HepG2 (cell line): ENCODE data around the gene CELSR3. TPM values are rescaled to one million over a fixed set of nuclear protein-coding genes. Genes with fewer than 3 reads are reported as not detected.
A peak's percentile ranks its signal among the peaks of the same experiment; 100 is the strongest.

ENCODE experiments used
- CBFB ChIP-seq: sonication (generic); formaldehyde crosslinking; IDR thresholded peaks from 2 replicates; pipeline ENCODE4 v1.4.0; 2020; ENCODE audit warnings: missing genetic modification reagents
- HNRNPK ChIP-seq: fragments of 200-400 bp; formaldehyde crosslinking; IDR thresholded peaks from 2 replicates; pipeline ENCODE4 v1.6.1; 2018; ENCODE audit warnings: low read length, low read depth, moderate library complexity, mild to moderate bottlenecking; ENCODE audit not compliant: poor library complexity, severe bottlenecking
- NCOA1 ChIP-seq: sonication (generic); formaldehyde crosslinking; IDR thresholded peaks from 2 replicates; pipeline ENCODE4 v1.9.0; 2021; ENCODE audit warnings: missing genetic modification reagents
- RXRB ChIP-seq: IDR thresholded peaks from 2 replicates; pipeline ENCODE4 v1.6.1; 2016; ENCODE audit warnings: borderline replicate concordance, missing genetic modification reagents, missing compliant biosample characterization
- SOX13 ChIP-seq, 3 experiments: fragments of 450-650 bp in 1 of 3; sonication (generic) in 1 of 3; formaldehyde crosslinking in 1 of 3; IDR thresholded peaks in 2 of 3; conservative IDR thresholded peaks in 1 of 3; 2 replicates each; pipeline versions ENCODE4 v1.5.0 to v1.6.1; 2016 to 2020; ENCODE audit warnings: antibody characterized with exemption in 1 of 3, mild to moderate bottlenecking in 1 of 3, missing compliant biosample characterization in 1 of 3, missing genetic modification reagents in 1 of 3, moderate library complexity in 1 of 3
- SOX6 ChIP-seq, 2 experiments: fragments of 450-650 bp in 1 of 2; sonication (generic) in 1 of 2; formaldehyde crosslinking in 1 of 2; IDR thresholded peaks; 2 replicates each; pipeline versions ENCODE4 v1.4.0 to v1.6.1; 2017 to 2020; ENCODE audit warnings: antibody characterized with exemption in 1 of 2, mild to moderate bottlenecking in 1 of 2, missing genetic modification reagents in 1 of 2
- TBX2 ChIP-seq: sonication (generic); formaldehyde crosslinking; IDR thresholded peaks from 2 replicates; pipeline ENCODE4 v1.5.0; 2020; ENCODE audit warnings: missing genetic modification reagents, mild to moderate bottlenecking, borderline replicate concordance
- THAP9 ChIP-seq: sonication (generic); formaldehyde crosslinking; IDR thresholded peaks from 2 replicates; pipeline ENCODE4; 2020; ENCODE audit warnings: missing genetic modification reagents, mild to moderate bottlenecking, borderline replicate concordance
- ZGPAT ChIP-seq: IDR thresholded peaks from 2 replicates; pipeline ENCODE4 v1.6.1; 2016; ENCODE audit warnings: mild to moderate bottlenecking
- ZMYM4 ChIP-seq: sonication (generic); formaldehyde crosslinking; IDR thresholded peaks from 2 replicates; pipeline ENCODE4 v1.8.1; 2023; ENCODE audit warnings: mild to moderate bottlenecking, missing genetic modification reagents
- ZNF143 ChIP-seq: sonication (generic); formaldehyde crosslinking; IDR thresholded peaks from 2 replicates; pipeline ENCODE4 v1.4.0; 2020; ENCODE audit warnings: missing genetic modification reagents
- ZNF350 ChIP-seq: sonication (generic); formaldehyde crosslinking; IDR thresholded peaks from 2 replicates; pipeline ENCODE4 v1.4.0; 2020; ENCODE audit warnings: mild to moderate bottlenecking, low read depth, missing genetic modification reagents, borderline replicate concordance
- ZNF543 ChIP-seq: sonication (generic); formaldehyde crosslinking; IDR thresholded peaks from 2 replicates; pipeline ENCODE4 v1.4.0; 2020; ENCODE audit warnings: mild to moderate bottlenecking, missing genetic modification reagents
- ZNF609 ChIP-seq: sonication (generic); formaldehyde crosslinking; IDR thresholded peaks from 2 replicates; pipeline ENCODE4 v1.4.0; 2020; ENCODE audit warnings: mild to moderate bottlenecking, missing genetic modification reagents, borderline replicate concordance
- ZNF768 ChIP-seq: sonication (generic); formaldehyde crosslinking; IDR thresholded peaks from 2 replicates; pipeline ENCODE4 v1.4.0; 2020; ENCODE audit warnings: missing genetic modification reagents
- ZNF850 ChIP-seq: sonication (generic); formaldehyde crosslinking; conservative IDR thresholded peaks from 2 replicates; pipeline ENCODE4 v1.9.0; 2021; ENCODE audit warnings: mild to moderate bottlenecking, missing genetic modification reagents
- polyA plus RNA-seq, 8 experiments: library from polyadenylated mRNA; depleted of rRNA in 3 of 8; stranded (reverse) in 7 of 8; unstranded in 1 of 8; fragments of >200 nt; fragmentation: Illumina TruSeq in 4 of 8; extraction: Trizol in 4 of 8; gene quantifications; 2 replicates each; pipeline versions ENCODE4 v1.2.1 to v1.2.3, GENCODE V29; 2011 to 2016; ENCODE audit warnings: low read depth in 4 of 8, missing spikeins in 1 of 8, mixed read lengths in 1 of 8; ENCODE audit not compliant: insufficient read depth in 1 of 8
- total RNA-seq, 5 experiments: library from RNA; depleted of rRNA; stranded (reverse); fragments of >200 nt; fragmentation: Illumina TruSeq; extraction: Trizol; gene quantifications; 2 replicates each; pipeline ENCODE4 v1.2.3, GENCODE V29; 2016; ENCODE audit warnings: low read depth in 1 of 5

CELSR3 gene
- total and polyA plus RNA-seq, 2 of the 13 experiments (the other 11 are each of a cell fraction or from before 2014, with no cell fraction given): 5.4 to 6.7 TPM

- TF ChIP-seq ZNF350 (CRISPR knock-in tag) (peak; percentile 45; the same call in 1 of the 2 replicates), NCOA1 (CRISPR knock-in tag) (0 out of 2 replicates have a peak, but pooled peaks have one; percentile 37), ZMYM4 (CRISPR knock-in tag) (no peak), CBFB (peak; percentile 14; the same call in 1 of the 2 replicates), THAP9 (CRISPR knock-in tag) (0 out of 2 replicates have a peak, but pooled peaks have one; percentile 7), SOX13 (IDR thresholded peaks at IDR 0.05) (no peak), SOX13 (CRISPR knock-in tag; conservative IDR thresholded peaks at IDR 0.05 in 1 of 2, IDR thresholded peaks at IDR 0.05 in 1 of 2) (peak in 1 of 2 experiments; percentile 65; a peak in 1 of 4 replicates), RXRB (peak; percentile 61; the same call in 1 of the 2 replicates), HNRNPK (no peak), ZNF609 (CRISPR knock-in tag) (peak; percentile 70; the same call in 1 of the 2 replicates), ZNF850 (CRISPR knock-in tag) (no peak), ZNF543 (peak; percentile 56; the same call in 1 of the 2 replicates), ZNF143 (CRISPR knock-in tag) (peak; percentile 62), ZNF768 (CRISPR knock-in tag) (peak; percentile 43; the same call in 1 of the 2 replicates), ZGPAT (CRISPR knock-in tag) (peak; percentile 29; the same call in 1 of the 2 replicates), SOX6 (IDR thresholded peaks at IDR 0.05) (no peak), SOX6 (CRISPR knock-in tag; IDR thresholded peaks at IDR 0.05) (peak; percentile 86), TBX2 (CRISPR knock-in tag) (peak; percentile 88; the same call in 1 of the 2 replicates)
These were observed 38.7 kb downstream of the CELSR3 start (continued) for GRCh38 chr3:48623851-48624547.
